OCI-LY7 (cell line): ENCODE data around the gene UMPS.

ENCODE experiments used
- EZH2phosphoT487 ChIP-seq: fragments of 200-600 bp; sonication (generic); IDR thresholded peaks from 2 replicates; pipeline ENCODE4 v1.6.1; 2018; ENCODE audit warnings: low read depth, borderline replicate concordance, mild to moderate bottlenecking, mixed run types, antibody characterized with exemption, low read length, moderate library complexity, mixed read lengths
- TF ChIP-seq, protein P1 (sequence below): fragments of 200-600 bp; sonication (generic); conservative IDR thresholded peaks from 2 replicates; pipeline ENCODE4 v1.5.1; 2014; ENCODE audit warnings: mild to moderate bottlenecking, antibody characterized with exemption, low read length, moderate library complexity, mixed read lengths

DNA sequence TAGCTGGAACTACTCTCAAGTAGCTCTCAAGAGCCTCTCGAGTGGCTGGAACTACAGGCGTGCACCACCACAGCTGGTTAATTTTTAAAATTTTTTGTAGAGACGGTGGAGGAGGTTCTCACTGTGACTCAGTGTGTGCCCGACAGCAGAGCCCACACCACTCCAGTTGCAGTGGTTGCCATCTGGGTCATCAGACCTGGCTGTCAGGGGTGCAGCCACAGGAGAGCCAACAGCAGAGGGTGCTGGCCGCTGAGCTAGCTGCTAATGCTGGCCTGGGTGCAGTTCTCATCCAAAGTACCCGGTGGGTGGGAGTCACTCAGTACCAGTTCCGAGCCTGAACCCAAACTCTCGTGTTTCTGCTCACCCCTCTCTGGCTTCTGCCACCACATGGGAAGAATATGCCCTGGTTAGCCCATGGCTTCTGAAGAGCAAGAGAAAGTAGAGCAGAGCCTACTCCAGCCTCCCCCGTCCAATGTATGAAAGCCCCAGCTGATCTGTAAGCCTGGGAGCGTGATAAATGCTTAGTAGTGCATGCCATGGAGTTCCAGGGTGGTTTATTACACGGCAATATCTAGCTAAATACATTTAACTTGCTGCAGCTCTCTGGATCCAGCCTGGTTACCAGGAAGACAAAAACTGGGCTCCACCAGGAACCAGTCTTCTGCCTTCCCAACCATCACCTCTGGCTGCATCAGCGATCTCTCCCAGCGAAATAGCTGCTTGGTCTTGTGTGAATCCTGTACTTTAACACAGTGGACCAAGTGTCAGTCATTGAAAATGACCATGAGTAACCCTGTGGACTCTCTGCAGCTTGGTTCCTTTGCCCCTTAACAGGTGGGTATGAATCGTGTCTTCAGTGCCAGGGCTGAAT lies 17.1 kb downstream of the UMPS start:
- TF ChIP-seq, protein P1, sequence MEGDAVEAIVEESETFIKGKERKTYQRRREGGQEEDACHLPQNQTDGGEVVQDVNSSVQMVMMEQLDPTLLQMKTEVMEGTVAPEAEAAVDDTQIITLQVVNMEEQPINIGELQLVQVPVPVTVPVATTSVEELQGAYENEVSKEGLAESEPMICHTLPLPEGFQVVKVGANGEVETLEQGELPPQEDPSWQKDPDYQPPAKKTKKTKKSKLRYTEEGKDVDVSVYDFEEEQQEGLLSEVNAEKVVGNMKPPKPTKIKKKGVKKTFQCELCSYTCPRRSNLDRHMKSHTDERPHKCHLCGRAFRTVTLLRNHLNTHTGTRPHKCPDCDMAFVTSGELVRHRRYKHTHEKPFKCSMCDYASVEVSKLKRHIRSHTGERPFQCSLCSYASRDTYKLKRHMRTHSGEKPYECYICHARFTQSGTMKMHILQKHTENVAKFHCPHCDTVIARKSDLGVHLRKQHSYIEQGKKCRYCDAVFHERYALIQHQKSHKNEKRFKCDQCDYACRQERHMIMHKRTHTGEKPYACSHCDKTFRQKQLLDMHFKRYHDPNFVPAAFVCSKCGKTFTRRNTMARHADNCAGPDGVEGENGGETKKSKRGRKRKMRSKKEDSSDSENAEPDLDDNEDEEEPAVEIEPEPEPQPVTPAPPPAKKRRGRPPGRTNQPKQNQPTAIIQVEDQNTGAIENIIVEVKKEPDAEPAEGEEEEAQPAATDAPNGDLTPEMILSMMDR, result no peak
- TF ChIP-seq EZH2phosphoT487, result no peak
